ENCODE results near the gene ARHGEF16. TPM values are rescaled to one million over a fixed set of nuclear protein-coding genes. Genes with fewer than 3 reads are reported as not detected.
A peak's percentile ranks its signal among the peaks of the same experiment; 100 is the strongest.

ARHGEF16 gene
- 1.1 to 4.1 TPM (median 2.0 TPM) in 3 replicates for total RNA-seq
- long read RNA-seq, partial matches to known transcripts: 0 of 9 reads
- long read RNA-seq, other reads (novel, unspliced or antisense): 6 of 9 reads

- H3K36me3 Mint-ChIP-seq (ENCODE audit: low read depth): no peaks in the 10 kb centered on the region
- peaks cover 14% of the 10 kb centered on the region for H3K27me3 Mint-ChIP-seq (ENCODE audit: low read depth)
- H3K4me1 Mint-ChIP-seq (ENCODE audit: low read depth): peaks cover 22% of the 10 kb centered on the region
- peak; percentile 84 for DNase-seq (ENCODE audit: low spot score)
- TF ChIP-seq, protein P1, sequence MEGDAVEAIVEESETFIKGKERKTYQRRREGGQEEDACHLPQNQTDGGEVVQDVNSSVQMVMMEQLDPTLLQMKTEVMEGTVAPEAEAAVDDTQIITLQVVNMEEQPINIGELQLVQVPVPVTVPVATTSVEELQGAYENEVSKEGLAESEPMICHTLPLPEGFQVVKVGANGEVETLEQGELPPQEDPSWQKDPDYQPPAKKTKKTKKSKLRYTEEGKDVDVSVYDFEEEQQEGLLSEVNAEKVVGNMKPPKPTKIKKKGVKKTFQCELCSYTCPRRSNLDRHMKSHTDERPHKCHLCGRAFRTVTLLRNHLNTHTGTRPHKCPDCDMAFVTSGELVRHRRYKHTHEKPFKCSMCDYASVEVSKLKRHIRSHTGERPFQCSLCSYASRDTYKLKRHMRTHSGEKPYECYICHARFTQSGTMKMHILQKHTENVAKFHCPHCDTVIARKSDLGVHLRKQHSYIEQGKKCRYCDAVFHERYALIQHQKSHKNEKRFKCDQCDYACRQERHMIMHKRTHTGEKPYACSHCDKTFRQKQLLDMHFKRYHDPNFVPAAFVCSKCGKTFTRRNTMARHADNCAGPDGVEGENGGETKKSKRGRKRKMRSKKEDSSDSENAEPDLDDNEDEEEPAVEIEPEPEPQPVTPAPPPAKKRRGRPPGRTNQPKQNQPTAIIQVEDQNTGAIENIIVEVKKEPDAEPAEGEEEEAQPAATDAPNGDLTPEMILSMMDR (IDR thresholded peaks at IDR 0.05): peak; percentile 73
- H3K9me3 Mint-ChIP-seq (ENCODE audit: low read depth): no peaks in the 10 kb centered on the region
- no peak within 1 kb of the TSS for H3K27ac Mint-ChIP-seq (ENCODE audit: unreplicated experiment)
- peak within 1 kb of the TSS; percentile 56 for H3K4me3 Mint-ChIP-seq (ENCODE audit: unreplicated experiment)
Measured at GRCh38 chr1:3453891-3454810, at the start of gene ARHGEF16. Gene ARHGEF16 (plus strand): TSS chr1:3454665. CDS start chr1:3463085, 8,420 bp downstream.

DNA sequence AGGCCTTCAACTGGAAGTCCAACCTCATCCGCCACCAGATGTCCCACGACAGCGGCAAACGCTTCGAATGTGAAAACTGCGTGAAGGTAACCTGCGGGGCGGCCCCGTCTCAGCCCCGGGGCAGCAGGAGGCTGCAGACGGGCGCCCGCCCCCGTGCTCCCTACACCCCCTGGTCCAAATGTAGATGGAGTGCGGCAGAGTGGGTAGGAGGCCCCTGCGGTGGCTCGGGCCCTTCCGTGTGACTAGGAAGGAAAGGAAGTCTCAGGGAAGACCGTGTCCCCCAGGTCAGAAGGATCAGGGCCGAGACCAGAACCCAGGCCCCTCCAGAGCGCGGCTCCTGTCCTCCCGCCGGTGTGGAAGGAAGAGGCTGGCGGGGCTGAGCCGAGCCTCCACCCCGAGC lies 49.7 kb upstream of the ARHGEF16 start:
- no peaks in the 10 kb centered on the region for H3K9me3 Mint-ChIP-seq (ENCODE audit: low read depth)
- peaks cover 9% of the 10 kb centered on the region for H3K36me3 Mint-ChIP-seq (ENCODE audit: low read depth)
- no peak for DNase-seq (ENCODE audit: low spot score)
- no peaks in the 10 kb centered on the region for H3K27me3 Mint-ChIP-seq (ENCODE audit: low read depth)
- H3K27ac Mint-ChIP-seq (ENCODE audit: unreplicated experiment): no peak overlapping the region
- no peak overlapping the region for H3K4me3 Mint-ChIP-seq (ENCODE audit: unreplicated experiment)
- H3K4me1 Mint-ChIP-seq (ENCODE audit: low read depth): peaks cover 8% of the 10 kb centered on the region
- TF ChIP-seq, protein P1 (IDR thresholded peaks at IDR 0.05): no peak

GRCh38 chr1:3405491-3405890 lies 49.0 kb upstream of the ARHGEF16 start:
- DNase-seq (ENCODE audit: low spot score): no peak
- TF ChIP-seq, protein P1 (IDR thresholded peaks at IDR 0.05): no peak
- no peaks in the 10 kb centered on the region for H3K9me3 Mint-ChIP-seq (ENCODE audit: low read depth)
- H3K36me3 Mint-ChIP-seq (ENCODE audit: low read depth): peaks cover 9% of the 10 kb centered on the region
- H3K27me3 Mint-ChIP-seq (ENCODE audit: low read depth): no peaks in the 10 kb centered on the region
- no peak overlapping the region for H3K4me3 Mint-ChIP-seq (ENCODE audit: unreplicated experiment)
- H3K4me1 Mint-ChIP-seq (ENCODE audit: low read depth): peaks cover 8% of the 10 kb centered on the region
- no peak overlapping the region for H3K27ac Mint-ChIP-seq (ENCODE audit: unreplicated experiment)

- H3K4me3 Mint-ChIP-seq (ENCODE audit: unreplicated experiment): no peak overlapping the region
- no peak for DNase-seq (ENCODE audit: low spot score)
- H3K36me3 Mint-ChIP-seq (ENCODE audit: low read depth): peaks cover 7% of the 10 kb centered on the region
- TF ChIP-seq, protein P1 (IDR thresholded peaks at IDR 0.05): no peak
- peak overlapping the region; percentile 64 for H3K27ac Mint-ChIP-seq (ENCODE audit: unreplicated experiment)
- H3K27me3 Mint-ChIP-seq (ENCODE audit: low read depth): no peaks in the 10 kb centered on the region
- H3K4me1 Mint-ChIP-seq (ENCODE audit: low read depth): peaks cover 8% of the 10 kb centered on the region
- no peaks in the 10 kb centered on the region for H3K9me3 Mint-ChIP-seq (ENCODE audit: low read depth)
Measured at GRCh38 chr1:3405974-3406867, 48.2 kb upstream of the ARHGEF16 start.

DNA sequence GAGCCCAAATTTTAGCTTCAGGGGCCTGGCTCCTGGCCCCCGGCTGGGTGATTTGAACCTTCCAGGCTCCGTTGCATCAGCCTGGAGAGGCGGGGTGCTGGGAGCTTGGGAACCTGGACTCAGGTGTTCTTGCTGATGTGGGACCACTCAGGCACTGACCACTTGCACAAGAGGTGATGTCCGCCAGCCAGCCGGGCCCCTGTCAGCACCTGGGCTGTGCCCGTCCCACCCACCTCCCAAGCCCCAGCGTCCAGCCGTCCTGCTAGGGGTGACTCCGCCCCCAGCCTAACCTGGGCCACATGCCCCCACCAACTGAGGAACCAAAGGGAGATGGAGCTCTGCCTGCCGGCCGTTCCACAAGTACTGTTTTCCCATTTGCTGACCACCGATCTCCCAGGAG lies 47.4 kb upstream of the ARHGEF16 start:
- Mint-ChIP-seq H3K4me3 (ENCODE audit: unreplicated experiment) (no peak overlapping the region), H3K9me3 (ENCODE audit: low read depth) (no peaks in the 10 kb centered on the region), H3K27me3 (ENCODE audit: low read depth) (no peaks in the 10 kb centered on the region), H3K27ac (ENCODE audit: unreplicated experiment) (no peak overlapping the region), H3K36me3 (ENCODE audit: low read depth) (peaks cover 6% of the 10 kb centered on the region), H3K4me1 (ENCODE audit: low read depth) (peaks cover 3% of the 10 kb centered on the region)
- TF ChIP-seq, protein P1 (IDR thresholded peaks at IDR 0.05): no peak
- DNase-seq (ENCODE audit: low spot score): no peak
